HG02588 (cell line): ENCODE data around the gene GP9.

Source experiments
- ATAC-seq: cut with Tn5 transposase; IDR thresholded peaks from one replicate; pipeline ENCODE4 v1.9.1; 2021; ENCODE audit warnings: mild to moderate bottlenecking, moderate library complexity; ENCODE audit not compliant: unreplicated experiment

Gene GP9

GRCh38 chr3:129027544-129027880, 33.1 kb upstream of the GP9 start:
- ATAC-seq = no peak

- ATAC-seq = no peak
These were observed 31.7 kb upstream of the GP9 start for GRCh38 chr3:129028866-129029265.

GRCh38 chr3:129030611-129031010, 30.0 kb upstream of the GP9 start:
- ATAC-seq = no peak

GRCh38 chr3:129031476-129032215, 28.9 kb upstream of the GP9 start:
- ATAC-seq = no peak

GRCh38 chr3:129032716-129033115, 27.9 kb upstream of the GP9 start:
- no peak for ATAC-seq

- no peak for ATAC-seq
These were observed 27.4 kb upstream of the GP9 start for GRCh38 chr3:129033151-129033550.

GRCh38 chr3:129033633-129034321, 26.8 kb upstream of the GP9 start:
- ATAC-seq = no peak

GRCh38 chr3:129034642-129035041, 25.9 kb upstream of the GP9 start:
- ATAC-seq = no peak

- no peak for ATAC-seq
These were observed 25.0 kb upstream of the GP9 start for GRCh38 chr3:129035360-129036221.

GRCh38 chr3:129036222-129037092, 24.1 kb upstream of the GP9 start:
- no peak for ATAC-seq

- no peak for ATAC-seq
These were observed 23.5 kb upstream of the GP9 start for GRCh38 chr3:129037093-129037419.

GRCh38 chr3:129038121-129038855, 22.3 kb upstream of the GP9 start:
- no peak for ATAC-seq

- no peak for ATAC-seq
These were observed 21.1 kb upstream of the GP9 start for GRCh38 chr3:129039271-129040038.

- no peak for ATAC-seq
These were observed 20.6 kb upstream of the GP9 start for GRCh38 chr3:129040039-129040336.

- no peak for ATAC-seq
These were observed 19.8 kb upstream of the GP9 start for GRCh38 chr3:129040579-129041300.

GRCh38 chr3:129045675-129046036, 14.9 kb upstream of the GP9 start:
- no peak for ATAC-seq

GRCh38 chr3:129046037-129046731, 14.4 kb upstream of the GP9 start:
- ATAC-seq = no peak

GRCh38 chr3:129046732-129047552, 13.6 kb upstream of the GP9 start:
- no peak for ATAC-seq
